ENCODE measurements around the gene PRICKLE2. TPM values are rescaled to one million over a fixed set of nuclear protein-coding genes. Genes with fewer than 3 reads are reported as not detected.

PRICKLE2 gene
- polyA plus RNA-seq, 3 donors = 18.1 to 20.5 (median 19.5) TPM

GRCh38 chr3:64209866-64210621 is 15.2 kb downstream of the PRICKLE2 start:
- DNase-seq (ENCODE audit: extremely low read depth in 1 of 11, low read depth in 9 of 11, low spot score in 4 of 11) = no peak

- no peak for DNase-seq (ENCODE audit: extremely low read depth in 1 of 11, low read depth in 9 of 11, low spot score in 4 of 11)
Measured at GRCh38 chr3:64207289-64208080, 17.8 kb downstream of the PRICKLE2 start.

- DNase-seq (ENCODE audit: extremely low read depth in 1 of 11, low read depth in 9 of 11, low spot score in 4 of 11) = peak in 1 of 11 donors; percentile 46
Measured at GRCh38 chr3:64203969-64204908, 21.0 kb downstream of the PRICKLE2 start.

GRCh38 chr3:64203216-64203615 is 22.1 kb downstream of the PRICKLE2 start:
- DNase-seq (ENCODE audit: extremely low read depth in 1 of 11, low read depth in 9 of 11, low spot score in 4 of 11) = no peak

- DNase-seq (ENCODE audit: extremely low read depth in 1 of 11, low read depth in 9 of 11, low spot score in 4 of 11) = no peak
Measured at GRCh38 chr3:64199932-64200331, 25.3 kb downstream of the PRICKLE2 start.

- no peak for DNase-seq (ENCODE audit: extremely low read depth in 1 of 11, low read depth in 9 of 11, low spot score in 4 of 11)
Measured at GRCh38 chr3:64196236-64196929, 28.9 kb downstream of the PRICKLE2 start.

- DNase-seq (ENCODE audit: extremely low read depth in 1 of 11, low read depth in 9 of 11, low spot score in 4 of 11) = no peak
Measured at GRCh38 chr3:64195789-64196188, 29.5 kb downstream of the PRICKLE2 start.

GRCh38 chr3:64191822-64192221 is 33.4 kb downstream of the PRICKLE2 start:
- DNase-seq (ENCODE audit: extremely low read depth in 1 of 11, low read depth in 9 of 11, low spot score in 4 of 11) = no peak

- no peak for DNase-seq (ENCODE audit: extremely low read depth in 1 of 11, low read depth in 9 of 11, low spot score in 4 of 11)
Measured at GRCh38 chr3:64190517-64191515, 34.5 kb downstream of the PRICKLE2 start.

- DNase-seq (ENCODE audit: extremely low read depth in 1 of 11, low read depth in 9 of 11, low spot score in 4 of 11) = no peak
Measured at GRCh38 chr3:64188810-64189560, 36.3 kb downstream of the PRICKLE2 start.

- DNase-seq (ENCODE audit: extremely low read depth in 1 of 11, low read depth in 9 of 11, low spot score in 4 of 11) = peak; percentile 40 to 87 (median 67)
Measured at GRCh38 chr3:64187065-64187959, 38.0 kb downstream of the PRICKLE2 start.

- no peak for DNase-seq (ENCODE audit: extremely low read depth in 1 of 11, low read depth in 9 of 11, low spot score in 4 of 11)
Measured at GRCh38 chr3:64186667-64187064, 38.6 kb downstream of the PRICKLE2 start.

- no peak for DNase-seq (ENCODE audit: extremely low read depth in 1 of 11, low read depth in 9 of 11, low spot score in 4 of 11)
Measured at GRCh38 chr3:64185436-64185835, 39.8 kb downstream of the PRICKLE2 start.

- DNase-seq (ENCODE audit: extremely low read depth in 1 of 11, low read depth in 9 of 11, low spot score in 4 of 11) = no peak
Measured at GRCh38 chr3:64184621-64185020, 40.6 kb downstream of the PRICKLE2 start.

GRCh38 chr3:64179860-64180259 is 45.4 kb downstream of the PRICKLE2 start:
- no peak for DNase-seq (ENCODE audit: extremely low read depth in 1 of 11, low read depth in 9 of 11, low spot score in 4 of 11)

GRCh38 chr3:64179249-64179648 is 46.0 kb downstream of the PRICKLE2 start:
- no peak for DNase-seq (ENCODE audit: extremely low read depth in 1 of 11, low read depth in 9 of 11, low spot score in 4 of 11)
